T-helper 1 cell treated with Interleukin-12 subunit alpha and Interleukin-12 subunit beta and Interleukin-4 antibody, amounts not matched to agents 30 ng/mL and 1 ng/mL, for 36 hours (primary cell): Measurements from ENCODE around the gene DIP2C. TPM values are rescaled to one million over a fixed set of nuclear protein-coding genes. Genes with fewer than 3 reads are reported as not detected.

Experiments used
- intact Hi-C: fragments of 100-400 bp; cut with micrococcal nuclease; formaldehyde crosslinking; loops from one replicate; pipeline ENCODE4 v1.15.1; 2024
- total RNA-seq: library from RNA; stranded (reverse); gene quantifications from 2 replicates; pipeline ENCODE4 v1.2.3, GENCODE V29; 2022

The DIP2C gene
- total RNA-seq, 1 donor from 2014 or later, result 2.8 TPM

DNA sequence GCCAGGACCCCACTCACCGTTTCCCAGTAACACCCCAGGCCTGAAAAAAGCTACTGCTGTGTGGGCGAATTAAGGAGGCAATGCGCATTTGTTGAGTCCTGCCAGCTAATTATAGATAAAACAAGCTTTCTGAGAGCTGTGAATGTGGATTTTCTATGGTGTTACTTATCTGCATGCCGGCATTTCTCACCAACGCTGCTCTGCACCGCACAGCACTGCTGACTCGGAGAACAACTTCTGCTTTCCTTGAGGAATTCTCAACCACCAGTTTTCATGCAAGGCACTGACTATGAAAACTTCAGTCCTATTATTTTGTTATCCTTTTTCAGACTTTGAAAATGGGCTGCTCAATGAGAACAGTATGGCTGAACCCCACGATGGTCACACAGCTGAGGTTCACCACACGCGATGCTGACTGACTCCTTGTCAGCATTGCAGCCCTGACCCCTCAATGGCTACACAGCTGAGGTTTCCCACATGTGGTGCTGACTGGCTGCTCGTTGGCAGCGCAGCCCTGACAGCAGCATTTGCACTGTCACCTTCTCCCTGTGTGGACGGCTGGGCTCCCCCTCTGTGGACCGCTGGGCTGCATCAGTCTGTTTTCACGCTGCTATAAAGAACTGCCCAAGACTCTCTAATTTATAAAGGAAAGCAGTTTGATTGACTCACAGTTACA is 190.6 kb downstream of the DIP2C start:
- intact Hi-C loops, result no loop called here

DNA sequence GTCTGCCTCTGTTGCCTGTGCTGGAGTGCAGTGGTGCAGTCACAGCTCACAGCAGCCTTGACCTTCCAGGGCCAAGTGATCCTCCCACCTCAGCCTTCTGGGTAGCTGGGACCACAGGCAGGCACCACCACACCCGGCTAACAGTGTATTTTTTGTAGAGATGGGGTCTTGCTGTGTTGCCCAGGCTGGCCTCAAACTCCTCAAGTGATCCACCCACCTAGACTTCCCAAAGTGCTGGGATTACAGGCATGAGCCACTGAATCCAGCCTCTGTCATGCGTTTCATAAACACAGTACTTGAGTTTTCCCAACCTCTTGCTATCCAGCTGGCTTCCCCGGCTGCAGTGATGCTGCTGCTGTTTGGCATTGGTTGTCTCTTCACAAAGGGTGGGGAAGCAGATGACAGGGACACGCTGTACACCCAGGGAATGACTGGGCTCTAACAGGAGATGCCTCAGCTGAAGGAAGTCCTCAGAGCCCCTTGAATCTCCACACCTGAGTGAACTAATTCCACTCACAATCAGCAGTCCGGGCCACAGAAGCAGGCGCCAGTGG is 191.5 kb downstream of the DIP2C start:
- intact Hi-C loops, result no loop called here

DNA sequence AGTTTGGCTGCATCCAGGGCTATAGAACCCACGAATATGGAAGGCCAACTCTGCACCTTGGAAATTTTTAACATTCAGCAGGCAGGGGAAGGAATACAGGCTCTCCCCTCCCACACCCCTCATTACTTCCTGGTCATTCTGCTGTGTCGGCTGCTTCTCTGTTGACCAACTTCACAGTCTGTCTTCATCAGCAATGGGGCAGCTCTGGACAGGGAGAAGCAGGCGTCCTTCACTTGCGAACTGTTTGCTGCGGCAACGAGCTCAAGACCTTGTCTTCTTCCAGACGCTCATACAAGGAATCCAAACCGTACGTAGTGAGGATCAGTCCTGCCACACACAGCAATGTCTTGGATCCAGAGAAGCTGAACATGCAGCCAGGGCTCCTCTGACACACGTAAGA is 192.2 kb downstream of the DIP2C start:
- intact Hi-C loops, result no loop called here

DNA sequence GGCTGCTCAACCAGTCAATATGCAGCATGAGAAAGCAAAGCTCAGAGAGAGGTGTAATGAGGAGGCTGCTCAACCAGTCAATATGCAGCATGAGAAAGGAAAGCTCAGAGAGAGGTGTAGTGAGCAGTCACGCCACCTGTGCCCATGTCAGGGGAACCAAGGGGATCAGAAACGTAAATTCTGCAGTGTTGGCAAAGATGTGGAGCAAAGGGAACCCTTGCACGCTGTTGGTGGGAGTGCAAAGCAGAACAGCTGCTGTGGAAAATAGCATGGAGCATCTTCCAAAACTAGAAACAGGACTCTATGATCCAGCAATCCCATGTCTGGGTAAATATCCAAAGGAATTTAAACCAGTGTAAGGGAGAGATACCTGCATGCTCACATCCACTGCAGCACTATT is 194.9 kb downstream of the DIP2C start:
- intact Hi-C loops, result no loop called here

DNA sequence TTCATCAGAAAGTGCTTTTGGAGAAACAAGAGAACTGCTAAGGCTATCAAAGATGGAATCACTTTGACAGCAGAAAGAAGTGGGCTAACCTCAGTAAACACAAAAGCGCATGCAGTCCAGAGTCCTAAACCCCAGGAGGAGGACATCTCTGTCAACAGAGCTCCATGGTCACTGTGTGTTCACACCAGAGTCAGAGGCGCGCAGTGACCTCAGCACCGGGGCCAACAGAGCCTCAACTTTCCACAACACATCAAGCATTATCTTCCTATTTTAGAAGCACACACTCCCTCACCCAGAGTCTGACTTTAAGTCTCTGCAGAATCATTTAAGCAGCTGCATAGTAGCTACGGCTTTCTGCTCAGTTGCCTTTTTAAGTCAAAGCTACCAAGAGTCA is 195.3 kb downstream of the DIP2C start:
- intact Hi-C loops, result no loop called here

DNA sequence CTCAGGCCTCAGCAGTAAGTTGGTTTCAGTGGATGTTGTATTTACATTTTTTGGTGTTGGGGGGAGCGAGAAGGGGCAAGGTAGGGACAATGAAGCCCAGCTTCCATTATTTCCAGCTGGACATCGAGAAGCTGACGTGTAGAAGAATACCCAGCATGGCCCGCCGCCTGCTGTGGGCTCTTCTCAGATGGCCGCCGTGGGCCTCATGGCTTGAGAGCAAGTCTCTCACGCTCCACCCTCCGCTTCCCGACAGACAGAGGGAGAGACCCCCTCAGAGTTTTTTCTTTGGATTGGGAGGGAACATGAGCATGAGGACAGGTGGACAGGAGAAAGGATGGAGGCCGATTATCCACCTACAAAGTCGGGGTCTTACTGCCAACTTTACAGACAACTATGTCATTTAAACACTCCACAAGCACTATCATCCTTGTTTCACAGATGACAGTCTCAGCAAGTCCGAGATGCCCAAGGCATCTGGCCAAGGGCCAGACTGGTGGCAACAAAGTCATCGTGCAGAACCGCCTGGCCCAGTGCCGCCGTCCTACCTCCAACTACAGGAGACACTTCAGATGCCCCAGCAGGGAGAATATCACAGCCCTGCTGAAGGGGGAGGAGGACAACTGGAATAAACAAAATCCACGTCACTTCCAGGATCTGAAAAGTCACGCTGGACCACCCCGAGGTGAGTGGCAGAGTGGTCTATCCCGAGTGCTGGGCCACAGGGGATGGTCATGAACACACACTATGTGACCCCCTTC is 195.9 kb downstream of the DIP2C start:
- intact Hi-C loops, result no loop called here

DNA sequence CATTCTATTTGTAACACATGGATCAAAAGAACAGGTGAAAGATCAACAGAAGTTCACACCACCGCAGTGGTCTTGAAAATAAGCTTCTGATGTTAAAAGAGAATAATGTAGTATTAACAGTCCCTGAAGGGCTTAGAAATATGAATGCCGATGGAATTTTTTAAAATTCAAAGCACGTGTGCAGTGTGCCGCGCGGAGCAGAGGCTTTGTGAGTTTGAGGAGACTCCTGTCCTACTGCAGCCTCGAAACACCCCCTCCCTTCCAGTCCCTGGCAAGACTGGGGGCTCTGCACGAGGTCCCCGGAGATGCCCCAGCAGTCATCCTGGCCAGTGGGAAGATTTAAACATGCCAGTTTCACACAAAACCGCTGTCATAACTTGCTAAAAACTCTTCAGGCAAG is 196.6 kb downstream of the DIP2C start:
- intact Hi-C loops, result no loop called here

DNA sequence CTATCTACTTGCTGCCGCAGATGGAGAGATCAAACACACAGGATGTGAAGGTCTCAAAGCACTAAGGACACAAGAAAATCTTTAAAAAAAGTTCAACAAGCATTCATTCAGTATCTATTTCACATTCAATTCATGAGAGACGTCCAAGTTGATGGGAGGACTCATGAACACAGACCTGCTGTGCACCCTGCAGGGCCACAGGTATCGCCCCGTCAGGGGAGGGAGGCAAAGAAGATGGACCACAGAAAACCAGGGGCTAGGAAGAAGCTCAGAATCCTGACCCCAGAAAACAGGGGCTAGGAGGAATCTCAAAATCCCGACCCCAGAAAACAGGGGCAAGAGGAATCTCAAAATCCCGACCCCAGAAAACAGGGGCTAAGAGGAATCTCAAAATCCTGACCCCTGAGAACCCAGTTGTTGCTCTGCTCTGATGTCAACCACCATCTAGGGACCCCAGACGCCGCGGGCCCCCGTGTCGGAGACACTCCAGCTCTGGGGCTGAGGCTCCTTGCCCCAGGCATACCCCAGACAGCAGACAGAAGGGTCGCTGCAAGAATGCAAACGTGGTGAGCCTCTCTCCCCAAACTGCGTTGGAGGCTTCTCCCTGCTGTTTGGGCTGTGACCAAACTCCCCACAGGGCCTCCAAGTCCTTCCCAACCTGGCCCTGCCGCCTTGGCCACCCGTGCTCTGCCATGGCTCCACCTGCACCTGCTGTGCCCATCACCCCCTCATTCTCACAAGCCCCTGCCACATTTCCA is 197.6 kb downstream of the DIP2C start:
- intact Hi-C loops, result no loop called here

DNA sequence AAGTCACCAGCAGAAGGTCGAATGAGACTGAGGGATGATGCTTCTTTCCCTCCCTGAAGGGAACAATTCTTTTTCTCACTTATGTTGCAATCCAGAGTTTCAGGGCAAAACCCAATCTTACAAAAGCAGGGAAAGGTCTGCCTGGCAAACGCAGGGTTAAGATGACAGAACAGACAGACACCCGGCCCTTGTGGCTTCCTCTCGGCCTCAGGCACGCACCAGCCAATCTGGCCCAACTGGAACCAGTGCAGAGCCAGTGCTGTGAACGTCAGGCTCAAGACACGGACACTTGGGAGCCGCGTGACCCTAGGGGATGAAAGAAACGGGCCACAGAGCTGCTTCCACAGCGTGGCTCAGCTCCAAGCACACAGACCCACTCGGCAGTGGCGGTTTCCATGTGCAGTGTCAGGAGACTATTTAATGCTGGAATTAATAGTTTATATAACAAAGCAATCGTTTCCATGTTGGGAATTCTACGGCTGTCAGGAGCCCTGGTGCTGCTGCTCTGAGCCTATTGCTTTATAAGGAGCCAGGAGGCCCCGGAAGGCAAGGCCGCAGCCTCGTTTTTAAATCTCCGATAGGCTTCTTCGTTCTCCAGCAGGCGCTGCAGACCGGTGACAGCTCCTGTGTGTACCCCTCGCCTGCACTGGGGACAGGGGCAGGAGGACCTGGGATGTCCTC is 198.4 kb downstream of the DIP2C start:
- intact Hi-C loops, result no loop called here

DNA sequence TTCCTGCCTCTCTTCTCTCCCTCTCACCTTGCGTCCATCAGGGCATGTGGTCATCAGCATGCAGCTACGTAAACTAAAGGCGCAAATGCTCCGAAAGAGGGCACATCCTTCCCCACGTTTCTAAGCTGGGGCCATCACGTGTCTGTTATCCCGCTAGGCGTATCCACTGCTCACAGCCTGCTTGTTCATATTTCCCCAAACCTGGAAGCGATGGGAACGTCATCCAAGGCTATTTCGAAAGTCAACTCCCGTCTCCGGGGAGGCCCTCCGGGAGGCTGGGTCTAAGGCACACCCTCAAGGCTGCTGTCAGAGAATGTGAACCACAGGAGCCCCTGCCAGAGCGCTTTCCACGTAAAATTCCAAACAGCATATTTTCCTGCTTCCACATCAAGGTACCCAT is 199.2 kb downstream of the DIP2C start:
- intact Hi-C loops, result no loop called here

DNA sequence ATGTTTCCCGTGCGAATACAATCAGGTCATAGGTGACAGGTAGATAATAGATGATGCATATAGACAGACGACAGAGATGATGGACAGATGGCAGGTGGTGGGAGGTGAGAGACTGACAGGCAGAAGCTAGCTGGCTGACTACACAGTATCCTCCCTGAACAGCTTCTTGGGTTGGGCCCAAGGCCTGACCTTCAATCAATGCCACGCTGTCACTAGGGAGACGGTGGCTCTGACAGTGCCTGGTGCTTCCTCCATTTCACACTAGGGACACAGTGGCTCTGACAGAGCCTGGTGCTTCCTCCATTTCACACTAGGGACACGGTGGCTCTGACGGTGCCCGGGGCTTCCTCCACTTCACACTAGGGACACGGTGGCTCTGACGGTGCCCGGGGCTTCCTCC is 200.1 kb downstream of the DIP2C start:
- intact Hi-C loops, result loop anchor here (5.0 kb wide), 1 partner anchor 352 kb away; the partner anchor contains the start of gene ZMYND11

DNA sequence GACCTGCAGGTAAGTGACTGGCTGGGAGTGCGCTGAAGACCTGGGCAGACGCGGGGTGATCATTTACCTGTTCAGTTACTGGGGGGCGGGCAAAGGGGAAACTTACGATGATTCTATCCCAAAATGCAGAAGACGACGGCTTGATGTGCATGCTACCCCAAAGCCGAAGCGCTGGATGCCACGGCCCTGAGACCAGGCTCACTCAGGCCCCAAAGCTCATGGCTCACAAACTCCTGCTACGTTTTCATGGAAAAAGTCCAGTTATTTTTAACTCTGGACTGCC is 200.6 kb downstream of the DIP2C start:
- intact Hi-C loops, result loop anchor here (5.0 kb wide), 1 partner anchor 352 kb away; the partner anchor contains the start of gene ZMYND11

DNA sequence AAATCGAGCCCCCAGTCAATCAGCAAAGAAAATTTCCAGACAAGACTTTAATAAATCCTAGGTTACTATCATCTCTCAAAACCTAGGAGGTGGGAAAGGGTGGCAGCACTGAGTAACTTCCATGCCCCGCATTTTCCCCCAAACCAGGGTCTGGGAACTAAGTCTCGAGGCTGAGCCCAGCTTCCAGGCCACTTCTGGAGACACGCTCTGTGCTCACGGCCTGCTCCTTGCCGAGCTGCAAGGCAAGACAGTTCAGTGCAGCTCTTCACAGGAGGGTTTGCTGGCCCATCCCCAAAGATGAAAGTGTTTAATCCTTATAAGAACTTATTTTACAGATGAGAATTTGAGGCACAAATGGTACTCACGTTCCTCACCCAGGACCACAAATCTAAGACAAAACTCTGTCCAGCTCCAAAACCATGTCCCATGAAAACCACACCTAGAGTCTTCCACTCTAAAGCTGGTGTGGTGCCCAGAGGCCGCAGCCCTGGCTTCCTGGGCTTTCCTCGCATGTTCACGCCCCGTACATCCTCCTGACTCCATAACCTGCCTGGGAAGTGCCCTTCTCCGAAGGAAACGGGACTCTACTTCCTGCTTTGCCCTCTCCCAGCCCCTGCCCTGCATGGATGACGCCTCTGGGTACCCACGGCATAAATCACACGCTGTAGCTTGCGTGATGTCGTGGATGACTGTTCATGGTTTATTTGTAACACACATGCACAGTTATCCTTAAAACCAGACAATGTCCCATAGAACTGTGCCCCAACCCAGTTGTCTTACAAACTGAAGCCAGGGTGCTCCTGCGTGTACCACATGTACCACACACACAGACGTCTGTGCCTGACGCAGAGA is 201.2 kb downstream of the DIP2C start:
- intact Hi-C loops, result loop anchor here (5.0 kb wide), 1 partner anchor 351 kb away; the partner anchor contains the start of gene ZMYND11

DNA sequence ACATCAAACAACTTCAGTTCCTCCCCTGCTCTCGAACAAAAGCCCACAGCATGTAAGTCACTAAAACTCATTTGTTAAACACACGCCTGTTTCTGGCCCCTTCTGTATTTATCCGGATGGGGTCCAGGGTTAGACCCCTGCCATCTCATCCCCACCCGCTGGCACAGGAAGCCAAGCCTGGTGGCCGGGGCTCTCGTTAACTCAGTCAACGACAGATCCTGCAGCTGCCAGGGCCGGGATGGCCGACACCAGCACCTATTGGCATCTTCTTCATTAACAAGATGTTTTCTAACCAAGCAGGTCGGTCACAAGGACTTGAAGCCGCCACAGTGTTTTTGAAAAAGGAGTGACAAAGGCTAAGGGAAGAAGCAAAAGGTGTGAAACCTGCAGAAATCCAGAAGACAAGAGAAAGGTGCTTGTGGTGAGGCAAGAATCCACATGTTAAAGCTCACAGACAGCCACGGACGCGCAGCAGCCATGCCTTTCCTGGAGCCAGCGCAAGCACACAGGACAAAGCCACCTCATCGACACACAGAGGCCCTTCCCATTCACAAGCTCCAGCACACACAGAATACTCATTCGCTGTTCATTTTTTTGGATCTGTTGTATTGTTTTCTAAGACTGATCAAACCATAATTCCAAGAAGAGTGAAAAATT is 202.7 kb downstream of the DIP2C start:
- intact Hi-C loops, result loop anchor here (5.0 kb wide), 1 partner anchor 349 kb away; the partner anchor contains the start of gene ZMYND11

DNA sequence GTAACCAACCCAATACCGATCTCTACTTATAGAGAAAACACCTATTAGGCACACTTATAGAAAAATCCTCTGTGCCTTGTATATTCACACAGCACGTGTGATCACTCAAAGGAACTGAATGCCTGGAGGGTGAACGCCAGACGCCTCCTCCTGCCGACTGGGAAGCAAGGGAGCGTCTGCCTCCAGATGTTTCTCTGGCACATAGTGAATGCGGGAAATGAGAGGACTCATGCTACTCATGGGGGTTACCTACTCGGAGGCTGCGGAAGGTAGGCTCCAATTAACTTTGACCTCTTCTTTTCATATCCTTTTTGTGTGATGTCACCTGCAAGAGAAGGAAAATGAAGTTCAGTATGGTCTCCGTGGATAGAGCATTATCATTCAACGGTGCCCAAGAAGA is 203.3 kb downstream of the DIP2C start:
- intact Hi-C loops, result loop anchor here (5.0 kb wide), 1 partner anchor 349 kb away; the partner anchor contains the start of gene ZMYND11

DNA sequence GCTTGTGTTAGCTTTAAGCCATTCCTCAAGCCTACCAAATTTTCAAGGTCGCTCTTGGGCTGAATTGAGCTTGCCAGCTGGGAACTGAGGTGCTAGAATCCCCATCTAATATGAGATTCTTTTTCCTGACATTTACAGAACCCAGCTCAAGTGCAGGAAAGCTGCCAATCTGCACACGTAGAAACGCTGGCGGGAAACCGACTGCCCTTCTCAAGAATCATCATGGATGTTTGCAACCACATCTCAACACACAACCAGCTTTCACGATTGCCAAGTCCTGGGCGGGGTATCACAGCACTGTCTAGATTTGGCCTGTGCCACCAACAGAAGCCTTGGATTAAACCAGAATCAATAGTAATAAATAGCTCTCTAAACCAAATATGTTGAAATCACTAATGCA is 203.7 kb downstream of the DIP2C start:
- intact Hi-C loops, result loop anchor here (1.0 to 5.0 kb wide), 2 partner anchors 34 to 348 kb away; partner anchors contain the start of gene ZMYND11

DNA sequence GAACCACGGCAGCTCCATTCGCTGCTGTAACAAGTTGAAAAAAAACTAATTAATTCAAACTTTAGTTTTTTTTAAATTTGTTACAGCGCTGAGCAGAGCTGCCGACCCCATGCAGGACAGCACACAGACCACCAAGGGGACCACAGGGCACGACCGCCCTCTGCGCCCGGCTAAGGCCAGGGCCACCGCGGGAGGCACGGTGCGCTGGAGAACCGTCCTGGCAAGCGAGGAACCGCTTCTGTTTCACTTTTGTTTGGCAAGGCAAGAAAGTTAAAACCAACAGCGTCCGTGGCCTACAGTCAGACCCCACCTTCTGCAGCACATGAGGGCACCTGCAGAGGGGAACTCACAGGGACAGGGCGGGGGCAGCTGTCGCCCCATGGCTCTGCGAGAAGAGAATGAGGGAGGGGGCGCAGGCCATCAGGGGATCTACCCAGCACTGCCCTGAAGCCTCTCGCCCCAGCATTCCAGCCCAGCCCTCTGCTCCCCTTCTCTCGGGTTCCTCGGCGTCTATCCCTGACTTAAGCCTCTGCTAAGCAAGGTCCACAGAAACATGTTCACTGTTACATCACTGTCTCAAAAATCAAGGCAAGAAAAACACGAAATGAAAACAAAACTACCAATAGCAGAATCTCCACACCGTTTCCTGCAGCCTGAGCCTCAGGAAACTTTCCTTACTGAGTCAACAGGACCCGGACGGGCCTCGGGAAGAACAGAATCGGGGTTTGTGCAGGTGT is 204.4 kb downstream of the DIP2C start:
- intact Hi-C loops, result loop anchor here (1.0 to 5.0 kb wide), 2 partner anchors 34 to 348 kb away; partner anchors contain the start of gene ZMYND11

DNA sequence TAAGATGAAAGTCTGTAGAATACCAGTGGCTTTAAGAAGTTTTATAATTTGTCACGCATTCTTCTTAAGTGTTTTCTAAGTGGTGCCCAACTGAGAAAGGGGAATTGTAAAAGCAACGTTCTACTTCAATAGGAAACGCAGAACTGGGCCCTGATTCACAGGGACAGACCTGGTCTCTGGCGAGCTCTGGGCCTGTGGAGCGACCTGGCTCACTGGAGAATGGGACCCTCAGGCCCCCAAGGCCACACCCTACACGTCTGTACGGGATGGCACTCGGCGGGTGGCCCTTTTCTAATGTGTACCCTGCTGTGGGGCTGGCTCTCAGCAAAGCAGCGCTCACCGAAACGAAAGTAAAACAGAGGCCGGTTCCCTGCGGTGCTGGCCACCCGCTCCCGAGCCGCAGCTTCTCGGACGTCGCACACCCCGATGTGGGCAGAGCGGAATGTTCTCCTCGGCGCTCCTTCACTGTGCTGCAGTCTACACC is 205.0 kb downstream of the DIP2C start:
- intact Hi-C loops, result no loop called here

DNA sequence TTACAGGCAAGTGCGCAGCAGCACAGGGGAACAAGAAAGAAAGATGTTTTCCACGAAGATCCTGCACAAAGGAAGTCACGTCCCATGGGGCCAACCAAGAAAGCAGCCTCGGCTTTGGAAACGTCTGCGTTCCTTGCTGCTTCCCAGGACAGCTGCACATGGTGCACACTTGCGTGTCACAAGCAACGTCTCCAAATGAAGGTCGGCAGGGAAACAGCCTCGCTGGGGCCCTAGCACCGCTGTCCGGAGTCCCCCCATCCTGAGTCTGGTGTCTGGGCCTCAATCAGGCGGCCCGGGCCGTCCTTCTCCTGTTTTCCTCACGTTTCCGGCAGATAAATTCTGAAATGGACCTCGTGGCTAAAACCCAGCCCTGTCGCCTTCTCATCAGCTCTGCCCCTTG is 206.2 kb downstream of the DIP2C start:
- intact Hi-C loops, result no loop called here
